Measurements from ENCODE around the gene CSH1.
"Not testable (repeated sequence)": the region's sequence is repeated elsewhere in the genome, so short reads cannot be mapped to it uniquely, and the experiment has no call there.

- TF ChIP-seq CTCF (conservative IDR thresholded peaks at IDR 0.05; ENCODE audit: low read depth in 2 of 2); EZH2 (IDR thresholded peaks at IDR 0.05; ENCODE audit: low read depth, unreplicated experiment); CREB1 (CRISPR knock-in tag; IDR thresholded peaks at IDR 0.05; ENCODE audit: low read depth); EZH2phosphoT487 (IDR thresholded peaks at IDR 0.05; ENCODE audit: unreplicated experiment); REST (IDR thresholded peaks at IDR 0.05; ENCODE audit: unreplicated experiment); POLR2AphosphoS5 (IDR thresholded peaks at IDR 0.05; ENCODE audit: low read depth); ETS1 (IDR thresholded peaks at IDR 0.05); JUNB (IDR thresholded peaks at IDR 0.05; ENCODE audit: unreplicated experiment); STAT1 (IDR thresholded peaks at IDR 0.05; ENCODE audit: unreplicated experiment); ZNF331 (CRISPR knock-in tag; IDR thresholded peaks at IDR 0.05; ENCODE audit: low read depth); ZNF114 (CRISPR knock-in tag; IDR thresholded peaks at IDR 0.05): not testable (repeated sequence)
- TF ChIP-seq, protein P1, sequence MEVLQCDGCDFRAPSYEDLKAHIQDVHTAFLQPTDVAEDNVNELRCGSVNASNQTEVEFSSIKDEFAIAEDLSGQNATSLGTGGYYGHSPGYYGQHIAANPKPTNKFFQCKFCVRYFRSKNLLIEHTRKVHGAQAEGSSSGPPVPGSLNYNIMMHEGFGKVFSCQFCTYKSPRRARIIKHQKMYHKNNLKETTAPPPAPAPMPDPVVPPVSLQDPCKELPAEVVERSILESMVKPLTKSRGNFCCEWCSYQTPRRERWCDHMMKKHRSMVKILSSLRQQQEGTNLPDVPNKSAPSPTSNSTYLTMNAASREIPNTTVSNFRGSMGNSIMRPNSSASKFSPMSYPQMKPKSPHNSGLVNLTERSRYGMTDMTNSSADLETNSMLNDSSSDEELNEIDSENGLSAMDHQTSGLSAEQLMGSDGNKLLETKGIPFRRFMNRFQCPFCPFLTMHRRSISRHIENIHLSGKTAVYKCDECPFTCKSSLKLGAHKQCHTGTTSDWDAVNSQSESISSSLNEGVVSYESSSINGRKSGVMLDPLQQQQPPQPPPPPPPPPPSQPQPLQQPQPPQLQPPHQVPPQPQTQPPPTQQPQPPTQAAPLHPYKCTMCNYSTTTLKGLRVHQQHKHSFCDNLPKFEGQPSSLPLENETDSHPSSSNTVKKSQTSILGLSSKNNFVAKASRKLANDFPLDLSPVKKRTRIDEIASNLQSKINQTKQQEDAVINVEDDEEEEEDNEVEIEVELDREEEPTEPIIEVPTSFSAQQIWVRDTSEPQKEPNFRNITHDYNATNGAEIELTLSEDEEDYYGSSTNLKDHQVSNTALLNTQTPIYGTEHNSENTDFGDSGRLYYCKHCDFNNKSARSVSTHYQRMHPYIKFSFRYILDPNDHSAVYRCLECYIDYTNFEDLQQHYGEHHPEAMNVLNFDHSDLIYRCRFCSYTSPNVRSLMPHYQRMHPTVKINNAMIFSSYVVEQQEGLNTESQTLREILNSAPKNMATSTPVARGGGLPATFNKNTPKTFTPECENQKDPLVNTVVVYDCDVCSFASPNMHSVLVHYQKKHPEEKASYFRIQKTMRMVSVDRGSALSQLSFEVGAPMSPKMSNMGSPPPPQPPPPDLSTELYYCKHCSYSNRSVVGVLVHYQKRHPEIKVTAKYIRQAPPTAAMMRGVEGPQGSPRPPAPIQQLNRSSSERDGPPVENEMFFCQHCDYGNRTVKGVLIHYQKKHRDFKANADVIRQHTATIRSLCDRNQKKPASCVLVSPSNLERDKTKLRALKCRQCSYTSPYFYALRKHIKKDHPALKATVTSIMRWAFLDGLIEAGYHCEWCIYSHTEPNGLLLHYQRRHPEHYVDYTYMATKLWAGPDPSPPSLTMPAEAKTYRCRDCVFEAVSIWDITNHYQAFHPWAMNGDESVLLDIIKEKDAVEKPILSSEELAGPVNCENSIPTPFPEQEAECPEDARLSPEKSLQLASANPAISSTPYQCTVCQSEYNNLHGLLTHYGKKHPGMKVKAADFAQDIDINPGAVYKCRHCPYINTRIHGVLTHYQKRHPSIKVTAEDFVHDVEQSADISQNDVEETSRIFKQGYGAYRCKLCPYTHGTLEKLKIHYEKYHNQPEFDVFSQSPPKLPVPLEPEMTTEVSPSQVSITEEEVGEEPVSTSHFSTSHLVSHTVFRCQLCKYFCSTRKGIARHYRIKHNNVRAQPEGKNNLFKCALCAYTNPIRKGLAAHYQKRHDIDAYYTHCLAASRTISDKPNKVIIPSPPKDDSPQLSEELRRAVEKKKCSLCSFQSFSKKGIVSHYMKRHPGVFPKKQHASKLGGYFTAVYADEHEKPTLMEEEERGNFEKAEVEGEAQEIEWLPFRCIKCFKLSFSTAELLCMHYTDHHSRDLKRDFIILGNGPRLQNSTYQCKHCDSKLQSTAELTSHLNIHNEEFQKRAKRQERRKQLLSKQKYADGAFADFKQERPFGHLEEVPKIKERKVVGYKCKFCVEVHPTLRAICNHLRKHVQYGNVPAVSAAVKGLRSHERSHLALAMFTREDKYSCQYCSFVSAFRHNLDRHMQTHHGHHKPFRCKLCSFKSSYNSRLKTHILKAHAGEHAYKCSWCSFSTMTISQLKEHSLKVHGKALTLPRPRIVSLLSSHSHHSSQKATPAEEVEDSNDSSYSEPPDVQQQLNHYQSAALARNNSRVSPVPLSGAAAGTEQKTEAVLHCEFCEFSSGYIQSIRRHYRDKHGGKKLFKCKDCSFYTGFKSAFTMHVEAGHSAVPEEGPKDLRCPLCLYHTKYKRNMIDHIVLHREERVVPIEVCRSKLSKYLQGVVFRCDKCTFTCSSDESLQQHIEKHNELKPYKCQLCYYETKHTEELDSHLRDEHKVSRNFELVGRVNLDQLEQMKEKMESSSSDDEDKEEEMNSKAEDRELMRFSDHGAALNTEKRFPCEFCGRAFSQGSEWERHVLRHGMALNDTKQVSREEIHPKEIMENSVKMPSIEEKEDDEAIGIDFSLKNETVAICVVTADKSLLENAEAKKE (CRISPR knock-in tag; IDR thresholded peaks at IDR 0.05), result not testable (repeated sequence)
Measured at GRCh38 chr17:63874693-63875092, 21.7 kb downstream of the CSH1 start.

Data from GM23338 (cell line).